SU-DHL-6 (cell line): ENCODE data around the gene DAP3.

ENCODE experiments used
- EZH2phosphoT487 ChIP-seq: fragments of 200-600 bp; sonication (generic), shearing (Covaris generic); conservative IDR thresholded peaks from 2 replicates; pipeline ENCODE4 v1.6.1; 2018; ENCODE audit warnings: mild to moderate bottlenecking, antibody characterized with exemption, low read length, moderate library complexity, mixed read lengths
- TF ChIP-seq, protein P1 (sequence below): fragments of 200-600 bp; sonication (generic); IDR thresholded peaks from one replicate; pipeline ENCODE4 v1.5.1; 2017; ENCODE audit warnings: antibody characterized with exemption, mild to moderate bottlenecking, low read length, moderate library complexity; ENCODE audit not compliant: insufficient read depth, poor library complexity, severe bottlenecking

DNA sequence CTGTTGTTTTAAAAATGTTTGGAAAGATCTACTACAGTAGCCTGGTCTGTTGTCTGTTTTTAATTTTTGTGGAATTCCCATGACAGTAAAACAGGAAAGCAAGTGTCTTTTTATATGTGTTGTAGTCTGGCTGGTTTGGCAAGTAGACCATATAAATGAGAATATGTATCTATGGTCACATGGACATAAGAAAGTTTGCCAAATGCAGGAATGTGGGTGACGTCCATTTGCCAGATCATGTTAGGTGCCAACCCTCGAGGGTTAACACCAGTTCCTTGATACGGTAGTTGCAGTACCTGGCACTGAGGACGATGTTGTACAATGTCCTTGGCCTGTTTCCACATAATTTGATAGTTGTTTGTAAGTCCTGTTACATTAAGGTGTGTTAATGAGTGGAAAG is 6.2 kb downstream of the DAP3 start:
- TF ChIP-seq, protein P1, sequence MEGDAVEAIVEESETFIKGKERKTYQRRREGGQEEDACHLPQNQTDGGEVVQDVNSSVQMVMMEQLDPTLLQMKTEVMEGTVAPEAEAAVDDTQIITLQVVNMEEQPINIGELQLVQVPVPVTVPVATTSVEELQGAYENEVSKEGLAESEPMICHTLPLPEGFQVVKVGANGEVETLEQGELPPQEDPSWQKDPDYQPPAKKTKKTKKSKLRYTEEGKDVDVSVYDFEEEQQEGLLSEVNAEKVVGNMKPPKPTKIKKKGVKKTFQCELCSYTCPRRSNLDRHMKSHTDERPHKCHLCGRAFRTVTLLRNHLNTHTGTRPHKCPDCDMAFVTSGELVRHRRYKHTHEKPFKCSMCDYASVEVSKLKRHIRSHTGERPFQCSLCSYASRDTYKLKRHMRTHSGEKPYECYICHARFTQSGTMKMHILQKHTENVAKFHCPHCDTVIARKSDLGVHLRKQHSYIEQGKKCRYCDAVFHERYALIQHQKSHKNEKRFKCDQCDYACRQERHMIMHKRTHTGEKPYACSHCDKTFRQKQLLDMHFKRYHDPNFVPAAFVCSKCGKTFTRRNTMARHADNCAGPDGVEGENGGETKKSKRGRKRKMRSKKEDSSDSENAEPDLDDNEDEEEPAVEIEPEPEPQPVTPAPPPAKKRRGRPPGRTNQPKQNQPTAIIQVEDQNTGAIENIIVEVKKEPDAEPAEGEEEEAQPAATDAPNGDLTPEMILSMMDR = no peak
- no peak for TF ChIP-seq EZH2phosphoT487
